ENCODE data around the gene TAF5.

Gene TAF5

DNA sequence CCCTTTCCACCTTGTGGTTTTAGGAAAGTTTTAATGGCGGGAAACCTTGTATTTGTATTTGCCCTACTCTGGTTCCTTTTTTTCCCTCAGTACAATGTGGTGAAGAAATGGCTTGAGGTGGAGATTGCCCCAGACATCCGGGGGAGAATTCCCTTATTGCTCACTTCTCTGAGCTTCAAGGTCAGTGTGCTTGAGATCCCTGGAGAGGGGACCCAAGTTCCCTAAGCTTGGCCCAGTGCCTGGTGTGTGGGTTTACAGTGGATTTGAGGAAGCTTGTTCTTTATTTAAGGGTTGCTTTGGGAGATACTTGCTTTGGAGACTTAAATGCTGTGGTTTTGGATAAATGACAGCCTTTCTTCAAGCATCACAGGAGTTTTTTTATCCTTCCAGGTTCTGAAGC lies 66.1 kb downstream of the TAF5 start:
- H4K20me1 ChIP-seq (ENCODE audit: insufficient read depth, low read length), result no peaks in the 10 kb centered on the region
- H3K36me3 ChIP-seq (ENCODE audit: insufficient read depth, low read length), result peaks cover 92% of the 10 kb centered on the region
- TF ChIP-seq EZH2 (IDR thresholded peaks at IDR 0.05; ENCODE audit: borderline replicate concordance, low read length), result no peak
- TF ChIP-seq, protein P1, sequence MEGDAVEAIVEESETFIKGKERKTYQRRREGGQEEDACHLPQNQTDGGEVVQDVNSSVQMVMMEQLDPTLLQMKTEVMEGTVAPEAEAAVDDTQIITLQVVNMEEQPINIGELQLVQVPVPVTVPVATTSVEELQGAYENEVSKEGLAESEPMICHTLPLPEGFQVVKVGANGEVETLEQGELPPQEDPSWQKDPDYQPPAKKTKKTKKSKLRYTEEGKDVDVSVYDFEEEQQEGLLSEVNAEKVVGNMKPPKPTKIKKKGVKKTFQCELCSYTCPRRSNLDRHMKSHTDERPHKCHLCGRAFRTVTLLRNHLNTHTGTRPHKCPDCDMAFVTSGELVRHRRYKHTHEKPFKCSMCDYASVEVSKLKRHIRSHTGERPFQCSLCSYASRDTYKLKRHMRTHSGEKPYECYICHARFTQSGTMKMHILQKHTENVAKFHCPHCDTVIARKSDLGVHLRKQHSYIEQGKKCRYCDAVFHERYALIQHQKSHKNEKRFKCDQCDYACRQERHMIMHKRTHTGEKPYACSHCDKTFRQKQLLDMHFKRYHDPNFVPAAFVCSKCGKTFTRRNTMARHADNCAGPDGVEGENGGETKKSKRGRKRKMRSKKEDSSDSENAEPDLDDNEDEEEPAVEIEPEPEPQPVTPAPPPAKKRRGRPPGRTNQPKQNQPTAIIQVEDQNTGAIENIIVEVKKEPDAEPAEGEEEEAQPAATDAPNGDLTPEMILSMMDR (IDR thresholded peaks at IDR 0.05; ENCODE audit: low read length), result no peak
- H3K27ac ChIP-seq (ENCODE audit: low read depth, low read length, poor library complexity, severe bottlenecking), result no peak overlapping the region
- H3K9me2 ChIP-seq (ENCODE audit: low read depth, low read length), result no peaks in the 10 kb centered on the region
- H2AFZ ChIP-seq (ENCODE audit: low read length), result no peak overlapping the region
- H3K4me1 ChIP-seq (ENCODE audit: insufficient read depth, low read length, severe bottlenecking), result no peaks in the 10 kb centered on the region
- H3K4me3 ChIP-seq (ENCODE audit: low read depth, low read length, poor library complexity, severe bottlenecking), result no peak overlapping the region
- H3K4me2 ChIP-seq (ENCODE audit: low read length), result no peak overlapping the region
- H3F3A ChIP-seq (ENCODE audit: insufficient read depth, low read length), result no peaks in the 10 kb centered on the region
- H3K79me2 ChIP-seq (ENCODE audit: insufficient read depth, low read length), result no peaks in the 10 kb centered on the region
- H3K27me3 ChIP-seq (ENCODE audit: insufficient read depth, low read length), result no peaks in the 10 kb centered on the region
- no peak overlapping the region for H3K9ac ChIP-seq (ENCODE audit: low read length)
- no peaks in the 10 kb centered on the region for H3K9me3 ChIP-seq (ENCODE audit: low read length)

Data from OCI-LY1 (cell line).